Mesothelial cell of epicardium (in vitro differentiated cells): Measurements from ENCODE around the gene LDLRAD4. TPM values are rescaled to one million over a fixed set of nuclear protein-coding genes. Genes with fewer than 3 reads are reported as not detected.

Experiments
- DNase-seq, 2 experiments: peaks; one replicate each; pipeline ENCODE4 v3.0.0; 2021; ENCODE audit warnings: low spot score in 2 of 2; ENCODE audit not compliant: unreplicated experiment in 2 of 2
- H3K27ac Mint-ChIP-seq: 2 replicates; pipeline ENCODE4 v1.8.0; 2021; ENCODE audit warnings: mixed read lengths
- H3K27me3 Mint-ChIP-seq: 2 replicates; pipeline ENCODE4 v1.8.0; 2021; ENCODE audit warnings: low read depth, mixed read lengths
- H3K36me3 Mint-ChIP-seq: 2 replicates; pipeline ENCODE4 v1.8.0; 2021; ENCODE audit warnings: mixed read lengths
- H3K4me1 Mint-ChIP-seq: 2 replicates; pipeline ENCODE4 v1.8.0; 2021; ENCODE audit warnings: mixed read lengths
- H3K4me3 Mint-ChIP-seq: 2 replicates; pipeline ENCODE4 v1.8.0; 2021; ENCODE audit warnings: mild to moderate bottlenecking, moderate library complexity, mixed read lengths
- H3K9me3 Mint-ChIP-seq: 2 replicates; pipeline ENCODE4 v1.8.0; 2021; ENCODE audit warnings: mixed read lengths
- total RNA-seq: library from RNA; stranded (reverse); gene quantifications from 3 replicates; pipeline ENCODE4 v1.2.1, GENCODE V29; 2021
- TF ChIP-seq, protein P1 (sequence below): fragments of 200-600 bp; sonication (generic); IDR thresholded peaks from one replicate; pipeline ENCODE4 v1.5.0; 2021; ENCODE audit warnings: antibody characterized with exemption; ENCODE audit not compliant: unreplicated experiment

The LDLRAD4 gene
- total RNA-seq, 1 donor from 2014 or later, result 29.7 TPM

GRCh38 chr18:13493725-13494124 lies 275.2 kb downstream of the LDLRAD4 start:
- H3K4me3 Mint-ChIP-seq, result no peak overlapping the region
- no peak overlapping the region for H3K27ac Mint-ChIP-seq
- H3K4me1 Mint-ChIP-seq, result peaks cover 7% of the 10 kb centered on the region
- no peak for DNase-seq
- peaks cover under 1% of the 10 kb centered on the region for H3K36me3 Mint-ChIP-seq
- no peaks in the 10 kb centered on the region for H3K27me3 Mint-ChIP-seq
- TF ChIP-seq, protein P1, sequence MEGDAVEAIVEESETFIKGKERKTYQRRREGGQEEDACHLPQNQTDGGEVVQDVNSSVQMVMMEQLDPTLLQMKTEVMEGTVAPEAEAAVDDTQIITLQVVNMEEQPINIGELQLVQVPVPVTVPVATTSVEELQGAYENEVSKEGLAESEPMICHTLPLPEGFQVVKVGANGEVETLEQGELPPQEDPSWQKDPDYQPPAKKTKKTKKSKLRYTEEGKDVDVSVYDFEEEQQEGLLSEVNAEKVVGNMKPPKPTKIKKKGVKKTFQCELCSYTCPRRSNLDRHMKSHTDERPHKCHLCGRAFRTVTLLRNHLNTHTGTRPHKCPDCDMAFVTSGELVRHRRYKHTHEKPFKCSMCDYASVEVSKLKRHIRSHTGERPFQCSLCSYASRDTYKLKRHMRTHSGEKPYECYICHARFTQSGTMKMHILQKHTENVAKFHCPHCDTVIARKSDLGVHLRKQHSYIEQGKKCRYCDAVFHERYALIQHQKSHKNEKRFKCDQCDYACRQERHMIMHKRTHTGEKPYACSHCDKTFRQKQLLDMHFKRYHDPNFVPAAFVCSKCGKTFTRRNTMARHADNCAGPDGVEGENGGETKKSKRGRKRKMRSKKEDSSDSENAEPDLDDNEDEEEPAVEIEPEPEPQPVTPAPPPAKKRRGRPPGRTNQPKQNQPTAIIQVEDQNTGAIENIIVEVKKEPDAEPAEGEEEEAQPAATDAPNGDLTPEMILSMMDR, result no peak
- H3K9me3 Mint-ChIP-seq, result no peaks in the 10 kb centered on the region

GRCh38 chr18:13494871-13495445 lies 276.4 kb downstream of the LDLRAD4 start:
- TF ChIP-seq, protein P1, result no peak
- Mint-ChIP-seq H3K27me3 (peaks cover 3% of the 10 kb centered on the region), H3K4me1 (peaks cover 10% of the 10 kb centered on the region), H3K27ac (peak overlapping the region; percentile 59), H3K4me3 (no peak overlapping the region), H3K36me3 (peaks cover 13% of the 10 kb centered on the region), H3K9me3 (peaks cover 12% of the 10 kb centered on the region)
- DNase-seq, result no peak

DNA sequence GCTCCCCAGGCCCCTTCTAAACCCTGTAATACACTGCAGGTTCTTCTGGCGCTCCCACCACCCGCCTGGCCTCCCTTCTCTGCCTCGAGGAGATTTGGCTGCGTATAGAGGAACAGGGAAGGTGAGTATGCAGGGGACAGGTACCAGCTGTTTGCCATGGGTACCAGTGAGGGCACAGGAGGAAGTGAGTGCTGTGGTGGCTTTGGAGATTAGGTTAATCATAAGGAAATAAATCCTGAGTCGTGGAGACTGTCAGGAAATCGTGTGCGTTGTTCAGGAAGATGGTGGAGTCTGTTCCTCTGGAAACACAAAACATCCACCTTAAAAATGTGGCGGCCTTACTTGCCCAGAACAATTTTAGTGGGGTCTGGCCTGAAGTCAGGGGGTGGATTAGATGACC lies 277.4 kb downstream of the LDLRAD4 start:
- H3K4me3 Mint-ChIP-seq, result no peak overlapping the region
- peaks cover 20% of the 10 kb centered on the region for H3K4me1 Mint-ChIP-seq
- TF ChIP-seq, protein P1, result no peak
- peaks cover 13% of the 10 kb centered on the region for H3K36me3 Mint-ChIP-seq
- H3K27ac Mint-ChIP-seq, result no peak overlapping the region
- no peak for DNase-seq
- peaks cover 4% of the 10 kb centered on the region for H3K27me3 Mint-ChIP-seq
- H3K9me3 Mint-ChIP-seq, result peaks cover 13% of the 10 kb centered on the region

- H3K36me3 Mint-ChIP-seq, result peaks cover 13% of the 10 kb centered on the region
- peaks cover 7% of the 10 kb centered on the region for H3K27me3 Mint-ChIP-seq
- TF ChIP-seq, protein P1, result no peak
- H3K4me3 Mint-ChIP-seq, result no peak overlapping the region
- peaks cover 13% of the 10 kb centered on the region for H3K9me3 Mint-ChIP-seq
- H3K27ac Mint-ChIP-seq, result no peak overlapping the region
- no peak for DNase-seq
- peaks cover 28% of the 10 kb centered on the region for H3K4me1 Mint-ChIP-seq
These were observed 278.2 kb downstream of the LDLRAD4 start for GRCh38 chr18:13496691-13497281.

DNA sequence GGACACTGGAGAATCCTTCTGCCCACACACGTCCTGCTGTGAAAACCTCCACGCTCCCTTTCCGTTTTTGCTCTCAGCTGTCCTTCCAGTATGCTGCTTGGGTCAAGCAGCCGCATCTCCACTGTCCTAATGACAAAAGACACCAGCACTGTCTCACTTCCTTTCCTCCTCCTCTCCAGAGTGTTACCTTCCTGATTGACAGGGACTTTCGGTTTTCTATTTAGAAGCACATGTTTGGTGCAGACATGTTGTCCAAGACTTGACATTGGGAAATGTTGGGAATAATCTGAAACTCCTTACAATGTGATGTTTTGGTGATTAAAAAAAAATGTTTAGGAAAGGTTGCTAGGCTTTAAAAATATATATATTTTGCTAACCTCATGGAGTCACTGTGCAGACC lies 281.2 kb downstream of the LDLRAD4 start:
- Mint-ChIP-seq H3K9me3 (peaks cover 13% of the 10 kb centered on the region), H3K27me3 (peaks cover 10% of the 10 kb centered on the region), H3K27ac (no peak overlapping the region), H3K4me1 (peaks cover 38% of the 10 kb centered on the region), H3K4me3 (no peak overlapping the region), H3K36me3 (peaks cover 13% of the 10 kb centered on the region)
- TF ChIP-seq, protein P1, result no peak
- DNase-seq, result no peak
